OCI-LY3 (cell line): ENCODE results near the gene AP4M1.

Experiments
- H2AFZ ChIP-seq: fragments of 200-600, 300-600 bp; shearing (Covaris generic); 2 replicates; pipeline ENCODE4 v1.6.0; 2014; ENCODE audit warnings: antibody characterized with exemption, low read depth, low read length
- H3K27ac ChIP-seq: fragments of 200-600, 300-600 bp; sonication (generic); 2 replicates; pipeline ENCODE4 v1.5.1; 2014; ENCODE audit warnings: mild to moderate bottlenecking, low read length, moderate library complexity, mixed read lengths
- H3K27me3 ChIP-seq: fragments of 200-600, 300-600 bp; sonication (generic); 2 replicates; pipeline ENCODE4 v1.6.1; 2014; ENCODE audit warnings: low read depth, low read length, mixed read lengths
- H3K36me3 ChIP-seq: fragments of 200-600, 300-600 bp; sonication (generic); replicated peaks from 2 replicates; pipeline ENCODE3; 2014; ENCODE audit warnings: low read depth, low read length, mixed read lengths
- H3K4me1 ChIP-seq: fragments of 300-600, 200-600 bp; sonication (generic); 2 replicates; pipeline ENCODE4 v1.6.1; 2014; ENCODE audit warnings: low read length, mixed read lengths
- H3K4me2 ChIP-seq: fragments of 200-600, 300-600 bp; sonication (generic); 2 replicates; pipeline ENCODE4 v1.6.1; 2014; ENCODE audit warnings: low read length, mixed read lengths
- H3K4me3 ChIP-seq: fragments of 300-600, 200-600 bp; sonication (generic); 2 replicates; pipeline ENCODE4 v1.5.1; 2014; ENCODE audit warnings: antibody characterized with exemption, mild to moderate bottlenecking, low read length, moderate library complexity
- H3K79me2 ChIP-seq: fragments of 300-600, 200-600 bp; shearing (Covaris generic); 2 replicates; pipeline ENCODE4 v1.6.1; 2014; ENCODE audit warnings: mild to moderate bottlenecking, low read length, mixed read lengths
- H3K9ac ChIP-seq: fragments of 300-600, 200-600 bp; shearing (Covaris generic); 2 replicates; pipeline ENCODE4 v1.6.0; 2014; ENCODE audit warnings: mild to moderate bottlenecking, low read length, moderate library complexity
- H3K9me3 ChIP-seq: fragments of 200-600, 300-600 bp; shearing (Covaris generic); 2 replicates; pipeline ENCODE4 v1.6.1; 2014; ENCODE audit warnings: low read length, mixed read lengths; ENCODE audit not compliant: insufficient read depth
- H4K20me1 ChIP-seq: fragments of 200-600, 300-600 bp; sonication (generic); 2 replicates; pipeline ENCODE4 v1.6.1; 2016; ENCODE audit warnings: low read length, mixed read lengths; ENCODE audit not compliant: insufficient read depth
- EZH2phosphoT487 ChIP-seq: fragments of 200-600 bp; shearing (Covaris generic); IDR thresholded peaks from 2 replicates; pipeline ENCODE4 v1.6.1; 2018; ENCODE audit warnings: antibody characterized with exemption, mixed run types, low read depth
- TF ChIP-seq, protein P1 (sequence below): fragments of 200-600, 300-600 bp; sonication (generic); IDR thresholded peaks from 2 replicates; pipeline ENCODE4 v1.5.1; 2014; ENCODE audit warnings: antibody characterized with exemption, low read length, low read depth

The AP4M1 gene

DNA sequence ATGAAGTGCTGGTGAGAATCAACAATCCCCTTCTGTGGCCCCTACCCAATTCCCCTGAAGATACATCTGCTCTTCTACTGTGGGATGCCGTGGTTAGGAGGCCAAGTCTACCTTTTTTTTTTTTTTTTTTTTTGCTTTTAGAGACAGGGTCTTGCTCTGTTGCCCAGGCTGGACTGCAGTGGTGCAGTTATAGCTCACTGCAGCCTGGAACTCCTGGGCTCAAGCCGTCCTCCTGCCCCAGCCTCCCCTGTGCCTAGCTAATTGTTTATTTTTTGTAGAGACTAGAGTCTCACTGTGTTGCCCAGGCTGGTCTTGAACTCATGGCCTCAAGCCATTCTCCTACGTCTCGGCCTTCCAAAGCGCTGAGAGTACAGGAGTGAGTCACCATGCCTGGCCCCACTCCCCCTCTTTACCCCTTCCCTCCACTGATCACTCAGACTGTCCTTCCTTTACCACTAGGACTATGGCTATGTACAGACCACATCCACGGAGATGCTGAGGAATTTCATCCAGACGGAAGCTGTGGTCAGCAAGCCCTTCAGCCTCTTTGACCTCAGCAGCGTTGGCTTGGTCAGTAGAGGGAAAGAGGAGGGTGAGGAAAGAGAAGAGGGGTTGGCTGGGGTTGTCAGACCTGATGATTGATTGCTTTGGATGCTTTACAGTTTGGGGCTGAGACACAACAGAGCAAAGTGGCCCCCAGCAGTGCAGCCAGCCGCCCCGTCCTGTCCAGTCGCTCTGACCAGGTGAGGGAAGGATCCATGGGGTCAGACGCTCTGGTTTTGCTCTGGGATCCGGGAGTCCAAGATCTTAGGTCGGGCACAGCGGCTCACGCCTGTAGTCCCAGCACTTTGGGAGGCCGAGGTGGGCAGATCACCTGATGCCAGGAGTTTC is 1.8 kb downstream of the AP4M1 start:
- peaks cover 38% of the 10 kb centered on the region for H3K79me2 ChIP-seq
- H3K27ac ChIP-seq = no peak overlapping the region

DNA sequence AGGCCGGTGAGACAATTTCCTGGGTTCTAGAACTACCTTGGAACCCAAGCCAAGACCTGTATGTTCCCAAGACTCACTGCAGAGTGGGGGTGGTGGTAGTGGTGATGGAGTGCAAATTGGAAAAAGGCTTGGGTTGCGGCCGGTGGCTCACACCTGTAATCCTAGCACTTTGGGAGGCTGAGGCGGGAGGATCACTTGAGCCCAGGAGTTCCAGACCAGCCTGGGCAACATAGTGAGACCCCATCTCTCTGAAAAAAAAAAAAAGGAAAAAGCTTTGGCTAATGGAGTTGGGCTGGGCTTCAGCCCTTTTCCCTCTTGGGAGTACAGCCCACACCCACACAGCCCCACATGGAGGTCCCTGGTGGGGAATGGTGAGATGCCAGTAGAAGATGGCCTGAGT is 4.1 kb downstream of the AP4M1 start:
- Histone ChIP-seq H4K20me1 (no peaks in the 10 kb centered on the region), H3K4me3 (no peak overlapping the region), H3K27me3 (no peaks in the 10 kb centered on the region), H3K27ac (no peak overlapping the region), H3K4me2 (no peak overlapping the region), H3K4me1 (peaks cover 6% of the 10 kb centered on the region), H3K79me2 (peaks cover 15% of the 10 kb centered on the region), H3K9ac (no peak overlapping the region), H3K9me3 (no peaks in the 10 kb centered on the region), H2AFZ (no peak overlapping the region), H3K36me3 (peaks cover 17% of the 10 kb centered on the region)
- TF ChIP-seq, protein P1, sequence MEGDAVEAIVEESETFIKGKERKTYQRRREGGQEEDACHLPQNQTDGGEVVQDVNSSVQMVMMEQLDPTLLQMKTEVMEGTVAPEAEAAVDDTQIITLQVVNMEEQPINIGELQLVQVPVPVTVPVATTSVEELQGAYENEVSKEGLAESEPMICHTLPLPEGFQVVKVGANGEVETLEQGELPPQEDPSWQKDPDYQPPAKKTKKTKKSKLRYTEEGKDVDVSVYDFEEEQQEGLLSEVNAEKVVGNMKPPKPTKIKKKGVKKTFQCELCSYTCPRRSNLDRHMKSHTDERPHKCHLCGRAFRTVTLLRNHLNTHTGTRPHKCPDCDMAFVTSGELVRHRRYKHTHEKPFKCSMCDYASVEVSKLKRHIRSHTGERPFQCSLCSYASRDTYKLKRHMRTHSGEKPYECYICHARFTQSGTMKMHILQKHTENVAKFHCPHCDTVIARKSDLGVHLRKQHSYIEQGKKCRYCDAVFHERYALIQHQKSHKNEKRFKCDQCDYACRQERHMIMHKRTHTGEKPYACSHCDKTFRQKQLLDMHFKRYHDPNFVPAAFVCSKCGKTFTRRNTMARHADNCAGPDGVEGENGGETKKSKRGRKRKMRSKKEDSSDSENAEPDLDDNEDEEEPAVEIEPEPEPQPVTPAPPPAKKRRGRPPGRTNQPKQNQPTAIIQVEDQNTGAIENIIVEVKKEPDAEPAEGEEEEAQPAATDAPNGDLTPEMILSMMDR = no peak
- TF ChIP-seq EZH2phosphoT487 = no peak

More for the DNA sequence above, 1.8 kb downstream of the AP4M1 start:
- no peak overlapping the region for H3K4me3 ChIP-seq
- no peak overlapping the region for H3K9ac ChIP-seq
- H3K36me3 ChIP-seq = peaks cover 23% of the 10 kb centered on the region
- no peaks in the 10 kb centered on the region for H3K9me3 ChIP-seq
- TF ChIP-seq, protein P1 = no peak
- TF ChIP-seq EZH2phosphoT487 = no peak
- peaks cover 12% of the 10 kb centered on the region for H3K4me1 ChIP-seq
- peaks cover 18% of the 10 kb centered on the region for H4K20me1 ChIP-seq
- H3K4me2 ChIP-seq = peak overlapping the region; percentile 81
- no peak overlapping the region for H2AFZ ChIP-seq
- H3K27me3 ChIP-seq = no peaks in the 10 kb centered on the region

DNA sequence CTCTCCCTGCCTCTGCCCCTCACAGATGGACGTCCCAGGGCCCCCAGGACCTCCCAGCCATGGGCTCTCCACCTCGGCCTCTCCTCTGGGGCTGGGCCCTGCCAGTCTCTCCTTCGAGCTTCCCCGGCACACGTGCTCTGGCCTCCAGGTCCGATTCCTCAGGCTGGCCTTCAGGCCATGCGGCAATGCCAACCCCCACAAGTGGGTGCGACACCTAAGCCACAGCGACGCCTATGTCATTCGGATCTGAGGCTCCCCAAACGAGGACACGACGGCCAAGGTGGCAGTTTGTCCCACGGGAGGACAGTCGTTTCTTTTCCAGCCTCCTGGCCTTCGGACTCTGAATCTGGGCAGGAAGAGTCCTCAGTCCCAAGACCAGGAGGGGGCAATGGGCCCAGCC is 5.2 kb downstream of the AP4M1 start:
- TF ChIP-seq EZH2phosphoT487 = no peak
- TF ChIP-seq, protein P1 = no peak
- H3K79me2 ChIP-seq = peaks cover 8% of the 10 kb centered on the region
- H3K27me3 ChIP-seq = no peaks in the 10 kb centered on the region
- no peak overlapping the region for H2AFZ ChIP-seq
- no peak overlapping the region for H3K4me2 ChIP-seq
- H3K27ac ChIP-seq = no peak overlapping the region
- no peaks in the 10 kb centered on the region for H3K9me3 ChIP-seq
- no peak overlapping the region for H3K4me3 ChIP-seq
- no peak overlapping the region for H3K9ac ChIP-seq
- peaks cover 24% of the 10 kb centered on the region for H3K36me3 ChIP-seq
- H3K4me1 ChIP-seq = peaks cover 6% of the 10 kb centered on the region
- H4K20me1 ChIP-seq = no peaks in the 10 kb centered on the region

DNA sequence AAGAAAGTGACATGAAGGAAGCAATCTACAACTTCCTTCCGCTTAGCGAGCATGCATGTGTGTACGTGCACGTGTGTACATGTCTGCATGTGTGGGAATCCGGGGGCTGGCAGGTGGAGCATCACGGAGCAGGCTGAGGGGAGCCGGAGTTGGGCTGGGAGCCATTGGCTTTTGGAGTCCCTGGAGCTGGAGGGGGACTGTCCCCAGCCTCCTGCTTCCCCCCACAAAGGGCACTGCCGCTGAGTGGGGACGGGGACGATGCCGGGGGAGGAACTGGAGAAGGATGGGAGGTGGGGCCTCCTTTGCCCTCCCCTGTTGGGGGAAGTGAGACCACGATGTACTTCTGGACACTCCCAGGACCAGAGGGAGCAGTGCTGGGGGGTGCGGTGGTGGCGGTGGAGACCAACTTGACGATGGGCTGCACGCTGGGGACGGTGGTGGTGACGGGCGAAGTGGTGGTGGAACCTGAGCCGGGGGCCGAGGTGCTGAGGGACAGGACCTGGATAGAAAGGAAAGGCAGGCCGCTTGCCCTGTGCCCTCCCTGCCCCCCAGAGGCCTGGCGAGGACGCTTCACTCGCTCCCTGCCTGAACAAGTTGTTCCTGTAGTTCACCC is 5.8 kb downstream of the AP4M1 start:
- Histone ChIP-seq H3K4me1 (peaks cover 6% of the 10 kb centered on the region), H3K9me3 (no peaks in the 10 kb centered on the region), H3K4me2 (no peak overlapping the region), H3K9ac (no peak overlapping the region), H3K79me2 (peaks cover 5% of the 10 kb centered on the region), H3K27ac (no peak overlapping the region), H4K20me1 (no peaks in the 10 kb centered on the region), H3K27me3 (no peaks in the 10 kb centered on the region), H3K36me3 (peaks cover 30% of the 10 kb centered on the region), H3K4me3 (no peak overlapping the region), H2AFZ (no peak overlapping the region)
- no peak for TF ChIP-seq EZH2phosphoT487
- TF ChIP-seq, protein P1 = no peak
